CD4-positive, alpha-beta T cell treated with Interleukin-17A for 4 hours (primary cell): ENCODE measurements around the gene SGIP1.
A peak's percentile ranks its signal among the peaks of the same experiment; 100 is the strongest.
"Not testable (repeated sequence)": the region's sequence is repeated elsewhere in the genome, so short reads cannot be mapped to it uniquely, and the experiment has no call there.

ENCODE experiments used
- DNase-seq: peaks from one replicate; pipeline ENCODE4 v3.0.0-alpha.2; 2020; ENCODE audit warnings: mixed read lengths

SGIP1 gene

DNA sequence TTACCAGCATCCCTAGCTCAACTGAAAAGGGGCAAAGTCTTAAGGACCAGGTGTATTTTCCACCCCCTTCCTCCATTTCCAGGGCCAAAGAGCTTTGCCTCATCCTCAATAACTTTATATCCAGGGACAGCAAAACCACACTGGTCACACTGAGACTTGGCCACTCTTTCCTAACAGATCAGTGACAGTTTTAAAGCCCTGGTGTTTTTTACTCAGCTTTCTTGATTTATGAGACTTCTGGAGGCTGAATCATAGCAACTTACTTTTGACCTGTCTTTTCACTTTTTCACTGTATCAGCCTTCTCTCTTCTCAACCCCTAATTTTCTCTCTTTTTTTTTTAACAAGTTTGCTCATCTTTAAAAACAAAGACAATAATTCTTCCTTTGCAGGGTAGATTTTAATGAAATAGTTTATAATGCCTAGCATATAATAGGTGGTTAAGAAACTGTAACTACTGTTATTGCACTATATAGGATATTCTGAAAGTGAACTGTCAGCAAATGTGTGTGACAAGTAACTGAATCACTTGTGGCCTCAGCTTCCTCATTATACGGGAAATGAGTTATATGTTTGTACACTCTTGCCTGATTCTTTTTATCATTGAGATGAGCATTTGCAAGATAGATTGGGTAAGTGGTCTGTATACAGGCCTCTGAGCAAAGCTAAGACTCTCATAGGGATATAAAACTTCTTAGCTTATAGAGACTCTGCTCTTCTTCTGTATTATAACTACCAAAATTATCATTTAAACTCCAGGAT, 198.6 kb downstream of the SGIP1 start:
- DNase-seq: no peak

GRCh38 chr1:66733348-66734017, 199.5 kb downstream of the SGIP1 start:
- DNase-seq: no peak

DNA sequence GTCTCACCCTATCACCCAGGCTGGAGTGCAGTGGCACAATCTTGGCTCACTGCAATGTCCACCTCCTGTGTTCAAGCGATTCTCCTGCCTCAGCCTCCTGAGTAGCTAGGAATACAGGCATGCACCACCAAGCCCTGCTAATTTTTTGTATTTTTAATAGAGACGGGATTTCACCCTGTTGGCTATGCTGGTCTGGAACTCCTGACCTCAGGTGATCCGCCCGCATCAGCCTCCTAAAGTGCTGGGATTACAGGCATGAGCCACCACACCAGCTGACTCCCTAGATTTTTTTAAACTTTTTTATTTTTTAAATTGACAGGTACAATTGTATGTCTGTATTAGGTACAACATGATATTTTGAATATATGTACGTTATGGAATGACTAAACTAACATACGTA, 200.6 kb downstream of the SGIP1 start:
- not testable (repeated sequence) for DNase-seq

DNA sequence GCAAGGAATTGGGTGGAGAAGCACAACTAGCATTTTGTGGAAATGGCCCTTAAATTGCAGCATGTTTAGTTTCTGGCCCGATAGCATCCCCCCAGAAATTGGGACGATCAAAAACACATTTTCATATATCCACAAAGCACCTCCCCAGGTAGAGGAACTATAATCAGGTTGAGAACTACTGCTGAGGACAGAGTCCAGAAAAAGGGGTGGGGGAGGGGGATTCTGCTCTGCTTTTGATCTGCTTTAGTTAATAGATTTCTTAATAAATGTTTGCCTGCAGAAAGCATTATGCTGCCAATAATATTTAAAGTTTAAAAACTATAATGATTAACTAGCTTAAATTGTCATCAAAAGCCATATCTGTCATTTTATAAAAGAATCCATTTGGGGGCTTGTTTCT, 203.9 kb downstream of the SGIP1 start:
- no peak for DNase-seq

GRCh38 chr1:66739401-66740157, 205.6 kb downstream of the SGIP1 start:
- DNase-seq: no peak

DNA sequence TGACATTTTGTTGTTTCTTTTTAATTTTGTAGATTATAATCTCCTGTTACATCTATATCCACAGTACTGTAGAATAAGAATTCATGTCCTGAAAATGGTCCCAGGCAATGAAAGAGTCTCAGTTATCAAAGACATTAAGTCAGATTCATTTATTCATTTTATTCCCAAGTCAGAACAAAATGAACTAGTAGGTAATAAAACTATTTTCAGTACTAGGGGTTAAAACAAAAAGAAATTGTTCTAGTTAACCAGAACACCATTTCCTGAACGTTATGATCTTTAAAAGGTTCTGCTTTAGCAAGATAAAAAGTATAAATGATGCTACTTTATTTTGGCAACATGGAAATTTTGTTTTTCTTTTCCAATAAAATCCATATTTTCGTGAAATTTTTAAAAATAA, 211.5 kb downstream of the SGIP1 start:
- DNase-seq: no peak

DNA sequence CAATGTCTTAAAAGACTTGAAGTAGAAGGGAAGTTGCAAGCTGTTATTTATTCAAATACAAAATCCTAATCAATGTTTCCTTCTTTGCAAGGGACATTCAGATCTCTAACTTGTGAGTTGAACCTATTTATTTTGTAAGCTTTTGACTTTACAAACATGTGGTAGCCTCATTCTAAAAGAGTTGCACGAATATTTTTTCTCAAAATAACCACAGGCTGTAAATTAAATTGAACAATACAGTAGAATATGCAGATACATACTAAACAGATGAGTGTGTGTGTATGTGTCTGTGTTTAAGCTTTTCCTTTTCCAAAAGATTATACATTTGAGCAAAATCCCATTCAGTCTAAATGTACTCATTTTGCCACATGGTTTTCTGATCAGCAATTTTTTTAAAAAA, 213.5 kb downstream of the SGIP1 start:
- no peak for DNase-seq

GRCh38 chr1:66750577-66750976, 216.6 kb downstream of the SGIP1 start:
- DNase-seq: no peak

DNA sequence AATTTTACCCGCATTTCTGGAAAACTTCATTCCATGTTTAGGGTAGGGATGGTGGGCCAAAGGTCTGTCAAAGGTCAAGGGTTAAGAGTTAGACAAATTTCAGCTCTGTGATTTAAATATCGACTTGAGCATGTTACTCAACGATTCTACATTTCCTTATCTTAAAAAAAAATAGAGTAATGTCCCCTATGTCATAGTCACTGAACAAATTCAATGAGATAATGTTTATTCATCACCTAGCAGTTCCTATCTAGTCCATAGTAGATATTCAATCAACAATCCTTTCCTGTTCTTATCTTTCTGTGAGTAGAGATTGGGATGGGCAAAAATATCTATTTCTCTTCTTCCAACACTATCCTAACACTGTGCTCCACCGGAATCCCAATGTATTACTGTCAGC, 217.2 kb downstream of the SGIP1 start:
- DNase-seq: no peak

GRCh38 chr1:66752000-66752592, 218.1 kb downstream of the SGIP1 start, which contains the start of gene DYNLT5:
Gene DYNLT5 (plus strand): TSS chr1:66752459. CDS start chr1:66754659, 2,200 bp downstream.
- no peak for DNase-seq

- no peak for DNase-seq
Observed at GRCh38 chr1:66752671-66753371, 218.9 kb downstream of the SGIP1 start.

DNA sequence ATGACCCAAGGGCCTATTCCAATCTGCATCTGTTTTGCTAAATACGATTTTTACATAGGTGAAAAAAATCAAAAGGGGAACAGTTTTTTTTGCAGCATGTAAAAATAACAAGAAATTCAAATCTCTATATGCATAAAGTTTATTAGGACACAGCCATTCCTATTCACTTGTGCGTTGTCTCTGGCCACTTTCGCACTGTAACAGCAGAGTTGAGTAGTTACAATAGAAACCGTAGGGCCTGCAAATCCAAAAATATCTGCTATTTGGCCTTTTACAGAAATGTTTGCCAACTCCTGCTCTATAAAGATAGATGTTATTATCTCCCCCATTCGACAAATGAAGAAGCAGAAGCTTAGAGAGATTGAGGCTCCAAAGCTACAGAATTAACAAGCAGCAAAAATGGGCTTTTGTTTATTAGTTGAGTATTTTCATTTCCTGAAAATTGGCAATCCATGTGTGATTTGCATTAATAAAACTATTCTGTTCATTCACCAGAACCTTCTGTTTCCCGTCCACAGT, 223.8 kb downstream of the SGIP1 start:
- no peak for DNase-seq

GRCh38 chr1:66758241-66758755, 224.3 kb downstream of the SGIP1 start:
- no peak for DNase-seq

DNA sequence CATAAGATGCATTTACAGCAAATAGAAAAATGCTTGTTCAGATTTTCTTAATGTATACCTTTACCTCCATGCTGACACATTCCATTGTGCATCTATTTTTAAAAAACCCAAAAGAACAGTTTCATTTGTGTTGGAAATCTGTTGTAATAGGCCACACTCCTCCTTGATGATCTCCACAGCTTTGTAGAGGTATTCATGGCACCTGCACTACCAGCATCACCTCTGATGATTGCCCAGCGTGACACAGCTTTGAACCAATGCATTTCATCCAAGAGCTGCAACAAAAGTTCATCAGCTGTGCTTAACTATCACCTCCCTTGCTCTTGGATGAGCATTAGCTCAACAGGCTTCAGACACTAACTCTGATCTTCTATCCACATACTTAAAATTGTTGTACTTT, 226.6 kb downstream of the SGIP1 start:
- DNase-seq: no peak

DNA sequence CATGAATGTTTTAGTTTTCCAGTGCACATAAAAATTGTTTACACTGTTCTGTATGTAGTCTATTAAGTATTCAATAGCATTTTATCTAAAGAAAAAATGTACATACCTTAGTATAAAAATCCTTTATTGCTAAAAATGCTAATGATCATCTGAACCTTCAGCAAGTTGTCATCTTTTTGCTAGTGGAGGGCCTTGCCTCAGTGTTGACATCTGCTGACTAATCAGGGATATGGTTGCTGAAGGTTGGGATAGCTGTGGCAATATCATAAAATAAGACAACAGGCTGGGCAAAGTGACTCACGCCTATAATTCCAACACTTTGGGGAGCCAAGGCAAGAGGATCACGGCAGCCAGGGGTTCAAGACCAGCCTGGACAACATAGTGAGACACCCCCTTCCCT, 227.3 kb downstream of the SGIP1 start:
- no peak for DNase-seq

DNA sequence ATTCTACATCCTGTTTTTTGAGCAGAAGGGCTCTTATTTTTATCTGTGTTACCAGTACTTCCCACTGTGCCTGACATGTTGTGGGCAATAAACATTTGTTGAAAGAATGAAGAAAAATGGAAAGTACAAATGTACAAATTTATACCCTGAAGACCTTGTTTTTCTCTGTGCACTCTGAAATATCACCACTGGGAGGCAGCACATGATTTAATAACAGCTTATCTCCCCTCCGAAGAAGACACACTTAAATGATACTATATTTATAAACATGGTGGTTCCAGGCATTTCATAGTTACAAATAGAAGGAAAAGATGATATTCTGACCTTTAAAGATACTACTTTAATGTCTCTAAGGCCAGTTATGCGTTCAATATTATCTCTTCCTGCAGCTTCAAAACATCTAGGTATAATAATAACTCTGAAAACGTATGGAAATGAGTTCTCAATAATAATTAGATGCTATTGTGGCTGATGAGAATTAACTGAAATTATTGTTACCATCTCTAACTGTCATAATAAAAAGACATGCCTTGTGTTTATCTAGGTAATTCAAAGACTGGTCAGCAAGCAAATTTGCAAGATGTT, 231.1 kb downstream of the SGIP1 start:
- peak; percentile 61 for DNase-seq

- no peak for DNase-seq
Observed at GRCh38 chr1:66767626-66768025, 233.7 kb downstream of the SGIP1 start.

GRCh38 chr1:66768965-66769364, 235.0 kb downstream of the SGIP1 start:
- DNase-seq: no peak

DNA sequence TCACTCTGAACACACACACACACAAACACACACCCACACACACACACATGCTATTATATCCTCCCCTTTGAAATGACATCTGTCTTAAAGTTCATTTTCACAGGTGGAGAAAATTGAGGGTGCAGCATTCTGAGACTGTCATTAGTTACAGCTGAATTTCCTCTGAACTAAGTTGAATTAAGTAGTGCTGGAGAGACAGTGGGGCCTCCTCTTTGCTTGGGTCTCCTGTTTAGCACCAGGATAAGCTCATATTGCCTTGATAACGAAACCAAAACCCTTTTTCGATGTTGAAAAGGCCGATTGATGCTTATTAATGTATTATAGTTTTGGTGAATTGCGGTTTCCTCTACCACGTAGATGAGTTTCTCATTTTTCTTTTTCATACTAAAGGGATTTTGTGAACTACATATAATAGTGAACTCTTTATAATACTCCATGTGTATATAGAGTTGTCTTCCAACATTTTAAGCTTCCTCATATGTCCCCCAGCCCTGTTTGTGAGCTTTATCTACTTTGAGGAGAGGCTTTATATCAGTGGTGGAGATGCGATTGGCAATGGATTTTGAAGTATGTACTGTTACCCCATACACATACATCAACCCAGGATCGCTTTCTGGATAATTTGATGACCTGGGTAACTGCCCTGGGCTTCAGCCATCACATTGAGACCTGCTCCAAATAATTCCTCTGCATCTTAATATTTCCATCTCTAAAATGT, 235.7 kb downstream of the SGIP1 start:
- peak; percentile 15 for DNase-seq

DNA sequence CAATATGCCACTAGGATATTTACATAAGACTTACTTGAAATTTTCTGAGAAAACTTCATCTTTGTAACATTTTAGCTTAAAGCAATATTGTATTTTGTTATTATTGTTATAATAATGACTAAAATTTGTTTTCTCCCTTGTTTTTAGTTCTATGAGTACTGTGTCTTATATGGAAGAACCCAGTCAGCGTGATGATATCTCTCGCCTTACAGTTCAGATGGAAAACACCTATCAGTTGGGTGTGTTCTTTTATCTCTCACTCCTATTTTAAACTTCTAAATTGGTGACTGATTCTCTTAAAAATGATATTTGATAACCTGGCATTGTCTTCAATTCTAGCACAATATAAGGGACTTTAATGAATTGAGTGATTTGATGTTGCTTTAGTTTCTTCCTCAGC, 236.3 kb downstream of the SGIP1 start:
- DNase-seq: no peak

- no peak for DNase-seq
Observed at GRCh38 chr1:66770694-66771093, 236.7 kb downstream of the SGIP1 start.
